Tibial artery (tissue), 4 donors: ENCODE results near the gene TRMT1.

Experiments used
- DNase-seq, 2 donors: peaks; one replicate each; pipeline ENCODE4 v3.0.0-alpha.2; 2019
- H3K27ac ChIP-seq, 2 donors: fragments of 200-600 bp; sonication (generic) in 1 of 2; 1 replicate in 1 of 2; 2 replicates in 1 of 2; pipeline ENCODE4 v1.5.1; 2018 to 2019; ENCODE audit warnings: mild to moderate bottlenecking in 1 of 2
- H3K27me3 ChIP-seq, 2 donors: fragments of 200-600 bp; sonication (generic) in 1 of 2; one replicate each; pipeline versions ENCODE4 v1.5.1 to v1.6.0; 2016 to 2019
- H3K36me3 ChIP-seq, 3 donors: fragments of 200-600 bp; sonication (generic) in 2 of 3; one replicate each; pipeline ENCODE4 v1.5.1; 2016 to 2019; ENCODE audit warnings: mild to moderate bottlenecking in 2 of 3
- H3K4me1 ChIP-seq, 4 donors: fragments of 200-600 bp; sonication (generic) in 2 of 4; 1 replicate in 3 of 4; 2 replicates in 1 of 4; pipeline ENCODE4 v1.5.1; 2016 to 2019
- H3K4me3 ChIP-seq, 2 donors: fragments of 200-600 bp; sonication (generic) in 1 of 2; 1 replicate in 1 of 2; 2 replicates in 1 of 2; pipeline ENCODE4 v1.5.1; 2018 to 2019; ENCODE audit warnings: mild to moderate bottlenecking in 2 of 2
- H3K9me3 ChIP-seq, 3 donors: fragments of 200-600 bp; sonication (generic) in 1 of 3; one replicate each; pipeline ENCODE4 v1.5.1; 2016 to 2019
- CTCF ChIP-seq, 2 experiments: fragments of 200-600 bp in 1 of 2; fragments of 450-650 bp in 1 of 2; IDR thresholded peaks; one replicate each; pipeline ENCODE4 v1.5.1; 2017 to 2019; ENCODE audit warnings: antibody characterized with exemption in 2 of 2, mild to moderate bottlenecking in 1 of 2, moderate library complexity in 1 of 2
- intact Hi-C: fragments of 100-400 bp; cut with DNase I; formaldehyde crosslinking; loops from one replicate; pipeline ENCODE4 v1.15.0; 2023; ENCODE audit warnings: low total_unique reads

Gene TRMT1

GRCh38 chr19:13121551-13122274, 5.2 kb upstream of the TRMT1 start:
- Histone ChIP-seq H3K9me3 (no peaks in the 10 kb centered on the region), H3K4me3 (no peak overlapping the region), H3K27ac (no peak overlapping the region), H3K4me1 (peaks cover 0 to 29% (median 21%) of the 10 kb centered on the region in 4 donors), H3K27me3 (no peaks in the 10 kb centered on the region), H3K36me3 (peaks cover 0 to 15% (median 0%) of the 10 kb centered on the region in 3 donors)
- TF ChIP-seq CTCF (IDR thresholded peaks at IDR 0.05): no peak
- intact Hi-C loops: no loop called here
- DNase-seq: no peak

GRCh38 chr19:13120817-13121216, 4.3 kb upstream of the TRMT1 start:
- intact Hi-C loops: no loop called here
- H3K4me1 ChIP-seq: peaks cover 0 to 34% (median 26%) of the 10 kb centered on the region in 4 donors
- H3K27ac ChIP-seq: no peak overlapping the region

GRCh38 chr19:13120031-13120430, 3.5 kb upstream of the TRMT1 start:
- Histone ChIP-seq H3K27me3 (no peaks in the 10 kb centered on the region), H3K4me3 (no peak overlapping the region), H3K36me3 (peaks cover 0 to 10% (median 0%) of the 10 kb centered on the region in 3 donors), H3K9me3 (no peaks in the 10 kb centered on the region), H3K4me1 (peaks cover 0 to 42% (median 31%) of the 10 kb centered on the region in 4 donors), H3K27ac (no peak overlapping the region)
- TF ChIP-seq CTCF (IDR thresholded peaks at IDR 0.05): no peak
- intact Hi-C loops: no loop called here
- no peak for DNase-seq

More at GRCh38 chr19:13120817-13121216, 4.3 kb upstream of the TRMT1 start:
- Histone ChIP-seq H3K27me3 (no peaks in the 10 kb centered on the region), H3K36me3 (peaks cover 0 to 9% (median 0%) of the 10 kb centered on the region in 3 donors), H3K4me3 (no peak overlapping the region), H3K9me3 (no peaks in the 10 kb centered on the region)
- no peak for DNase-seq
- no peak for TF ChIP-seq CTCF (IDR thresholded peaks at IDR 0.05)

GRCh38 chr19:13119627-13120026, 3.1 kb upstream of the TRMT1 start:
- intact Hi-C loops: no loop called here
- Histone ChIP-seq H3K9me3 (no peaks in the 10 kb centered on the region), H3K4me1 (peaks cover 0 to 42% (median 31%) of the 10 kb centered on the region in 4 donors), H3K4me3 (no peak overlapping the region), H3K27me3 (no peaks in the 10 kb centered on the region), H3K27ac (no peak overlapping the region), H3K36me3 (peaks cover 0 to 10% (median under 1%) of the 10 kb centered on the region in 3 donors)
- no peak for DNase-seq
- no peak for TF ChIP-seq CTCF (IDR thresholded peaks at IDR 0.05)

- Histone ChIP-seq H3K4me1 (peaks cover 0 to 42% (median 31%) of the 10 kb centered on the region in 4 donors), H3K4me3 (peak overlapping the region; percentile 70 to 98), H3K27ac (peak overlapping the region; percentile 46 to 62), H3K36me3 (peaks cover 0 to 16% (median 7%) of the 10 kb centered on the region in 3 donors), H3K27me3 (no peaks in the 10 kb centered on the region), H3K9me3 (no peaks in the 10 kb centered on the region)
- TF ChIP-seq CTCF (IDR thresholded peaks at IDR 0.05): no peak
- DNase-seq: no peak
- intact Hi-C loops: no loop called here
Measured at GRCh38 chr19:13118424-13119193, 2.1 kb upstream of the TRMT1 start.
